ENCODE data around the gene C3orf20.

- TF ChIP-seq EZH2 (IDR thresholded peaks at IDR 0.05; ENCODE audit: insufficient read depth, poor library complexity, severe bottlenecking): no peak
- no peak for TF ChIP-seq EZH2phosphoT487 (IDR thresholded peaks at IDR 0.05; ENCODE audit: insufficient read depth, low read depth)
These were observed 106.1 kb downstream of the C3orf20 start for GRCh38 chr3:14780927-14781507.

All from GM23248 (cell line).